H9 (cell line): ENCODE results near the gene FXYD3. TPM values are rescaled to one million over a fixed set of nuclear protein-coding genes. Genes with fewer than 3 reads are reported as not detected.

Source experiments
- DNase-seq: peaks from one replicate; pipeline ENCODE4 v3.0.0-alpha.2; 2017
- H2AFZ ChIP-seq: one replicate; pipeline ENCODE4 v1.6.1; 2013; ENCODE audit warnings: mild to moderate bottlenecking, low read length, control low read depth, moderate library complexity
- H2AK5ac ChIP-seq: 2 replicates; pipeline ENCODE4 v1.6.1; 2013; ENCODE audit warnings: low read length, control low read depth, mixed read lengths; ENCODE audit not compliant: insufficient read length
- H2BK120ac ChIP-seq: one replicate; pipeline ENCODE4 v1.6.1; 2013; ENCODE audit warnings: low read depth, mild to moderate bottlenecking, low read length, control low read depth, inconsistent platforms; ENCODE audit not compliant: poor library complexity, severe bottlenecking
- H2BK12ac ChIP-seq: 2 replicates; pipeline ENCODE4 v1.6.1; 2013; ENCODE audit warnings: low read length, control low read depth, mixed read lengths, low read depth; ENCODE audit not compliant: insufficient read length
- H2BK15ac ChIP-seq: 2 replicates; pipeline ENCODE4 v1.6.1; 2013; ENCODE audit warnings: low read depth, low read length, control low read depth
- H2BK20ac ChIP-seq: one replicate; pipeline ENCODE4 v1.6.1; 2013; ENCODE audit warnings: low read depth, mild to moderate bottlenecking, low read length, control low read depth, inconsistent platforms; ENCODE audit not compliant: poor library complexity, severe bottlenecking
- H2BK5ac ChIP-seq: 2 replicates; pipeline ENCODE4 v1.6.1; 2013; ENCODE audit warnings: low read length, control low read depth, mixed read lengths; ENCODE audit not compliant: insufficient read length
- H3K14ac ChIP-seq: 2 replicates; pipeline ENCODE4 v1.6.1; 2013; ENCODE audit warnings: low read length, control low read depth; ENCODE audit not compliant: insufficient read depth
- H3K18ac ChIP-seq: 2 replicates; pipeline ENCODE4 v1.6.1; 2013; ENCODE audit warnings: low read depth, mild to moderate bottlenecking, mixed read lengths, low read length, control low read depth; ENCODE audit not compliant: insufficient read length
- H3K23ac ChIP-seq: 2 replicates; pipeline ENCODE4 v1.6.1; 2013; ENCODE audit warnings: low read length, control low read depth, mixed read lengths, low read depth; ENCODE audit not compliant: insufficient read length
- H3K23me2 ChIP-seq: 2 replicates; pipeline ENCODE4 v1.6.1; 2013; ENCODE audit warnings: low read depth, mild to moderate bottlenecking, mixed read lengths, low read length, control low read depth; ENCODE audit not compliant: insufficient read length, poor library complexity, severe bottlenecking
- H3K27ac ChIP-seq: 2 replicates; pipeline ENCODE4 v1.5.1; 2013; ENCODE audit warnings: low read length, control low read depth, mixed read lengths, low read depth; ENCODE audit not compliant: insufficient read length
- H3K27me3 ChIP-seq: 2 replicates; pipeline ENCODE4 v1.6.1; 2013; ENCODE audit warnings: low read length, control low read depth, inconsistent platforms; ENCODE audit not compliant: insufficient read depth
- H3K4ac ChIP-seq: 2 replicates; pipeline ENCODE4 v1.6.1; 2013; ENCODE audit warnings: low read depth, mild to moderate bottlenecking, control low read depth, inconsistent platforms, low read length, moderate library complexity
- H3K4me1 ChIP-seq: 2 replicates; pipeline ENCODE4 v1.6.1; 2013; ENCODE audit warnings: low read length, control low read depth, inconsistent platforms; ENCODE audit not compliant: insufficient read depth
- H3K4me2 ChIP-seq: 2 replicates; pipeline ENCODE4 v1.6.1; 2013; ENCODE audit warnings: low read length, control low read depth, mixed read lengths; ENCODE audit not compliant: insufficient read length, insufficient read depth
- H3K56ac ChIP-seq: 2 replicates; pipeline ENCODE4 v1.6.1; 2013; ENCODE audit warnings: low read depth, mild to moderate bottlenecking, mixed read lengths, low read length, control low read depth; ENCODE audit not compliant: insufficient read length
- H3K79me1 ChIP-seq: 2 replicates; pipeline ENCODE4 v1.6.1; 2013; ENCODE audit warnings: low read depth, mild to moderate bottlenecking, moderate library complexity, low read length, control low read depth, inconsistent platforms; ENCODE audit not compliant: insufficient read depth, poor library complexity, severe bottlenecking
- H3K79me2 ChIP-seq: 2 replicates; pipeline ENCODE4 v1.6.1; 2013; ENCODE audit warnings: low read length, control low read depth, inconsistent platforms; ENCODE audit not compliant: insufficient read depth
- H3K9ac ChIP-seq: 2 replicates; pipeline ENCODE4 v1.6.1; 2013; ENCODE audit warnings: low read length, control low read depth, mixed read lengths; ENCODE audit not compliant: insufficient read length; ENCODE audit errors: extremely low read depth
- H3K9me3 ChIP-seq: one replicate; pipeline ENCODE4 v1.6.1; 2013; ENCODE audit warnings: low read depth, low read length, inconsistent platforms; ENCODE audit not compliant: control insufficient read depth
- H3T11ph ChIP-seq: one replicate; pipeline ENCODE4 v1.6.1; 2013; ENCODE audit warnings: mild to moderate bottlenecking, low read length, control low read depth, inconsistent platforms
- H4K20me1 ChIP-seq: one replicate; pipeline ENCODE4 v1.6.1; 2013; ENCODE audit not compliant: control insufficient read depth, insufficient read length, insufficient read depth
- H4K5ac ChIP-seq: 2 replicates; pipeline ENCODE4 v1.6.1; 2013; ENCODE audit warnings: low read depth, mild to moderate bottlenecking, mixed read lengths, low read length, control low read depth; ENCODE audit not compliant: insufficient read length
- H4K8ac ChIP-seq: replicated peaks from 2 replicates; pipeline ENCODE4 v1.6.1; 2013; ENCODE audit warnings: low read length, control low read depth, mixed read lengths, low read depth; ENCODE audit not compliant: insufficient read length
- H4K91ac ChIP-seq: 2 replicates; pipeline ENCODE4 v1.6.1; 2013; ENCODE audit warnings: low read depth, mild to moderate bottlenecking, moderate library complexity, mixed read lengths, low read length, control low read depth; ENCODE audit not compliant: insufficient read length
- H3K27ac Mint-ChIP-seq, 3 experiments: 2 replicates in 2 of 3; 3 replicates in 1 of 3; pipeline ENCODE4 v1.8.0; 2020 to 2021; ENCODE audit warnings: mixed read lengths in 3 of 3, mild to moderate bottlenecking in 1 of 3, moderate library complexity in 1 of 3
- H3K27me3 Mint-ChIP-seq: 2 replicates; pipeline ENCODE4 v1.8.0; 2021; ENCODE audit warnings: low read depth, mild to moderate bottlenecking, moderate library complexity, mixed read lengths
- H3K36me3 Mint-ChIP-seq, 3 experiments: 2 replicates in 2 of 3; 3 replicates in 1 of 3; pipeline ENCODE4 v1.8.0; 2020 to 2021; ENCODE audit warnings: low read depth in 3 of 3, mixed read lengths in 3 of 3; ENCODE audit not compliant: insufficient read depth in 1 of 3
- H3K4me1 Mint-ChIP-seq, 2 experiments: 2 replicates each; pipeline ENCODE4 v1.8.0; 2020; ENCODE audit warnings: mixed read lengths in 2 of 2
- H3K4me3 Mint-ChIP-seq, 2 experiments: 2 replicates in 1 of 2; 3 replicates in 1 of 2; pipeline ENCODE4 v1.8.0; 2020 to 2021; ENCODE audit warnings: mild to moderate bottlenecking in 2 of 2, mixed read lengths in 2 of 2, moderate library complexity in 1 of 2
- H3K9me3 Mint-ChIP-seq, 2 experiments: 2 replicates in 1 of 2; 3 replicates in 1 of 2; pipeline ENCODE4 v1.8.0; 2020; ENCODE audit warnings: mild to moderate bottlenecking in 2 of 2, mixed read lengths in 2 of 2, moderate library complexity in 1 of 2
- WGBS: extraction: QIAGEN DNeasy Blood & Tissue Kit; methylation state at CpG from one replicate; pipeline ENCODE4 v1.1.7; 2013; ENCODE audit warnings: missing lambda C conversion rate, low lambda C conversion rate, mixed read lengths; ENCODE audit not compliant: insufficient read length; ENCODE audit errors: extremely low coverage; 5-methylcytosine and 5-hydroxymethylcytosine counted together
- total RNA-seq: library from RNA; stranded (reverse); gene quantifications from 2 replicates; pipeline ENCODE4 v1.2.1, GENCODE V29; 2021
- TF ChIP-seq, protein P1 (sequence below): fragments of 200-600 bp; sonication (generic); conservative IDR thresholded peaks from 3 replicates; pipeline ENCODE4 v1.8.0; 2021; ENCODE audit warnings: antibody characterized with exemption, mild to moderate bottlenecking

FXYD3 gene
- total RNA-seq, 1 experiment from 2014 or later = 1.5 TPM

DNA sequence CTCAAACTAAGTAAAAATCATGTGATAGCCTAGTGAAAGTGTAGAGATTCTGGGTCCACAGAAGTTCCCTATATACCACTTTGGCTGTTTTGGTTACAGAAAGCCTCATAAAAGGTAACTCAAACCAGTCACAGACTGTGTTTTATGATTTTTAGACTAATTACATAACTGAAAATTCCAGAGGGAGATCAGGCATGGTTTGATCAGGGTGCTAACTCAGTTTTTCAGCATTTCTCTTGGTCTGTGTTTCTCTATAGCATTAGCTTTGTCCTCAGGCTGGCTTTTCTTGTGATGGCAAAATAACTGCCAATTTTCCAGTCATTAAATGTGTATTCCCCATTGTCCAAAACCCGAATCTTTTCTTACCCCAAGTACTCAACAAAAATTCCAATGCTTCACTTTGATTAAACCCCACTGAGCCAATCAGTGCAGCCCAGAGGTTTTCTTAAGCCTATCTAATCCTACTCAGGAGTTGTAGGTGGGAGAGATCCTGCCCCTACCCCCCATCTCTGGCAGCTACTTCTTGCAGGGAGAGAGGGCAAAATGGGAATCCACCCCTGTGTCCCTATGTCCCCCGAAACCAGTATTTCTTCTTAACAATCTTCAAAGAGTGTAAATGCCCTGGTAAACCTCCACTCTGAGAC is 8.6 kb upstream of the FXYD3 start:
- H3T11ph ChIP-seq = no peak overlapping the region
- H3K23me2 ChIP-seq = no peaks in the 10 kb centered on the region
- H3K9ac ChIP-seq = no peak overlapping the region
- WGBS = no CpG with 5 or more reads among the region's 2 CpGs
- H3K79me2 ChIP-seq = no peaks in the 10 kb centered on the region
- H3K27ac Mint-ChIP-seq = no peak overlapping the region
- DNase-seq = no peak
- TF ChIP-seq, protein P1, sequence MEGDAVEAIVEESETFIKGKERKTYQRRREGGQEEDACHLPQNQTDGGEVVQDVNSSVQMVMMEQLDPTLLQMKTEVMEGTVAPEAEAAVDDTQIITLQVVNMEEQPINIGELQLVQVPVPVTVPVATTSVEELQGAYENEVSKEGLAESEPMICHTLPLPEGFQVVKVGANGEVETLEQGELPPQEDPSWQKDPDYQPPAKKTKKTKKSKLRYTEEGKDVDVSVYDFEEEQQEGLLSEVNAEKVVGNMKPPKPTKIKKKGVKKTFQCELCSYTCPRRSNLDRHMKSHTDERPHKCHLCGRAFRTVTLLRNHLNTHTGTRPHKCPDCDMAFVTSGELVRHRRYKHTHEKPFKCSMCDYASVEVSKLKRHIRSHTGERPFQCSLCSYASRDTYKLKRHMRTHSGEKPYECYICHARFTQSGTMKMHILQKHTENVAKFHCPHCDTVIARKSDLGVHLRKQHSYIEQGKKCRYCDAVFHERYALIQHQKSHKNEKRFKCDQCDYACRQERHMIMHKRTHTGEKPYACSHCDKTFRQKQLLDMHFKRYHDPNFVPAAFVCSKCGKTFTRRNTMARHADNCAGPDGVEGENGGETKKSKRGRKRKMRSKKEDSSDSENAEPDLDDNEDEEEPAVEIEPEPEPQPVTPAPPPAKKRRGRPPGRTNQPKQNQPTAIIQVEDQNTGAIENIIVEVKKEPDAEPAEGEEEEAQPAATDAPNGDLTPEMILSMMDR = no peak
- H4K91ac ChIP-seq = no peak overlapping the region
- peaks cover 0 to 6% of the 10 kb centered on the region in 2 experiments; a peak in 3 of 5 replicates for H3K9me3 Mint-ChIP-seq
- no peak overlapping the region for H2BK20ac ChIP-seq
- no peaks in the 10 kb centered on the region for H3K27me3 ChIP-seq
- H3K36me3 Mint-ChIP-seq = peaks cover 0 to 2% (median 0%) of the 10 kb centered on the region in 3 experiments; a peak in 3 of 7 replicates
- H3K4me1 ChIP-seq = no peaks in the 10 kb centered on the region
- H3K23ac ChIP-seq = no peak overlapping the region
- no peak overlapping the region for H3K14ac ChIP-seq
- H3K27me3 Mint-ChIP-seq = peaks cover under 1% of the 10 kb centered on the region; the same call in 1 of the 2 replicates
- H3K4me3 Mint-ChIP-seq = no peak overlapping the region
- H4K8ac ChIP-seq = no peak overlapping the region
- no peaks in the 10 kb centered on the region for H3K9me3 ChIP-seq
- no peak overlapping the region for H3K56ac ChIP-seq
- no peak overlapping the region for H3K27ac ChIP-seq
- no peak overlapping the region for H2BK15ac ChIP-seq
- H3K4me1 Mint-ChIP-seq = peaks cover 9 to 18% of the 10 kb centered on the region in 2 experiments
- no peaks in the 10 kb centered on the region for H3K79me1 ChIP-seq
- H3K4ac ChIP-seq = no peak overlapping the region
- no peak overlapping the region for H3K18ac ChIP-seq
- H2BK120ac ChIP-seq = no peak overlapping the region
- no peak overlapping the region for H4K5ac ChIP-seq
- no peak overlapping the region for H2AK5ac ChIP-seq
- no peak overlapping the region for H3K4me2 ChIP-seq
- peaks cover 7% of the 10 kb centered on the region for H4K20me1 ChIP-seq
- H2AFZ ChIP-seq = no peak overlapping the region
- H2BK5ac ChIP-seq = no peak overlapping the region
- no peak overlapping the region for H2BK12ac ChIP-seq
